ENCODE results near the gene DNAI7.

- TF ChIP-seq, protein P1, sequence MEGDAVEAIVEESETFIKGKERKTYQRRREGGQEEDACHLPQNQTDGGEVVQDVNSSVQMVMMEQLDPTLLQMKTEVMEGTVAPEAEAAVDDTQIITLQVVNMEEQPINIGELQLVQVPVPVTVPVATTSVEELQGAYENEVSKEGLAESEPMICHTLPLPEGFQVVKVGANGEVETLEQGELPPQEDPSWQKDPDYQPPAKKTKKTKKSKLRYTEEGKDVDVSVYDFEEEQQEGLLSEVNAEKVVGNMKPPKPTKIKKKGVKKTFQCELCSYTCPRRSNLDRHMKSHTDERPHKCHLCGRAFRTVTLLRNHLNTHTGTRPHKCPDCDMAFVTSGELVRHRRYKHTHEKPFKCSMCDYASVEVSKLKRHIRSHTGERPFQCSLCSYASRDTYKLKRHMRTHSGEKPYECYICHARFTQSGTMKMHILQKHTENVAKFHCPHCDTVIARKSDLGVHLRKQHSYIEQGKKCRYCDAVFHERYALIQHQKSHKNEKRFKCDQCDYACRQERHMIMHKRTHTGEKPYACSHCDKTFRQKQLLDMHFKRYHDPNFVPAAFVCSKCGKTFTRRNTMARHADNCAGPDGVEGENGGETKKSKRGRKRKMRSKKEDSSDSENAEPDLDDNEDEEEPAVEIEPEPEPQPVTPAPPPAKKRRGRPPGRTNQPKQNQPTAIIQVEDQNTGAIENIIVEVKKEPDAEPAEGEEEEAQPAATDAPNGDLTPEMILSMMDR (IDR thresholded peaks at IDR 0.05), result no peak
- TF ChIP-seq POLR2A (IDR thresholded peaks at IDR 0.05), result no peak
Measured at GRCh38 chr12:25124493-25124892, 70.5 kb downstream of the DNAI7 start.

Data from prostate gland (tissue), 2 donors.